ENCODE results near the gene WDR75. TPM values are rescaled to one million over a fixed set of nuclear protein-coding genes. Genes with fewer than 3 reads are reported as not detected.
A peak's percentile ranks its signal among the peaks of the same experiment; 100 is the strongest.

The WDR75 gene
- total RNA-seq, 1 donor from 2014 or later, result 46.8 TPM

DNA sequence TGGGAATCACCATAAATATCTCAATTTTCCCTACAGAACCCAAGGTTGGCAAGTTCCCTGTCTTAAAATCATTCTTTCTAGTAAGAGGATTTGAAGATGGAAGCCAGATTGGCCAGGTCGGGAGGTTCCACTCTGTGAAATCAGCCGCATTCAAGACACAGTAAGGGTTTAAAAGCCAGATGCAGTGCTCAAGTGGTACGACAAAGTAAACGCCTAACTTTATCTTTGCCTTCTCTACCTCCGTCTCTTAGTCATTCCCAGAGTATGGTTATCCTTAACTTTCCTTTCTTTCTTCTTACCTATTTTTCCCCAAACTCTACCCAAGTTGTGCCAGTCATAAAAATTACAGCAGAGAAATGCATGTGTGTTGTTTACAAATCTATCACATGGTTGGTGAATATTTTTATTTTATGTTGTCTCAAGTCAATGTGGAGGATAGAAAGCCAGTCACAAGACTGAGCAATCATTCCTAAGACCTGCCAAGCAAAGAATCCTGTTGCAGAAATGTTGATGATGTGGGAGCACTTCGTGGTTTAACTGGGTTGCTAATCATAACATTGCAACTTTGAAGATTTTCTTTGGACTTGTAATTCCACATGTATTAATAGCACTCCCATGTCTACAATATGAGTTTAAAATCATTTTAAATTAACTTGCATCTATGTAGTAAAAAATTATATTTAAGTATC, 76.7 kb downstream of the WDR75 start:
- peak; percentile 4 for DNase-seq (ENCODE audit: low read depth)
- Histone ChIP-seq H3K4me3 (ENCODE audit: low read depth, low read length) (no peak overlapping the region), H3K27me3 (ENCODE audit: control insufficient read depth, insufficient read depth, low read length) (no peaks in the 10 kb centered on the region), H3K36me3 (ENCODE audit: control insufficient read depth, insufficient read depth, low read length) (no peaks in the 10 kb centered on the region)
- TF ChIP-seq, protein P1, sequence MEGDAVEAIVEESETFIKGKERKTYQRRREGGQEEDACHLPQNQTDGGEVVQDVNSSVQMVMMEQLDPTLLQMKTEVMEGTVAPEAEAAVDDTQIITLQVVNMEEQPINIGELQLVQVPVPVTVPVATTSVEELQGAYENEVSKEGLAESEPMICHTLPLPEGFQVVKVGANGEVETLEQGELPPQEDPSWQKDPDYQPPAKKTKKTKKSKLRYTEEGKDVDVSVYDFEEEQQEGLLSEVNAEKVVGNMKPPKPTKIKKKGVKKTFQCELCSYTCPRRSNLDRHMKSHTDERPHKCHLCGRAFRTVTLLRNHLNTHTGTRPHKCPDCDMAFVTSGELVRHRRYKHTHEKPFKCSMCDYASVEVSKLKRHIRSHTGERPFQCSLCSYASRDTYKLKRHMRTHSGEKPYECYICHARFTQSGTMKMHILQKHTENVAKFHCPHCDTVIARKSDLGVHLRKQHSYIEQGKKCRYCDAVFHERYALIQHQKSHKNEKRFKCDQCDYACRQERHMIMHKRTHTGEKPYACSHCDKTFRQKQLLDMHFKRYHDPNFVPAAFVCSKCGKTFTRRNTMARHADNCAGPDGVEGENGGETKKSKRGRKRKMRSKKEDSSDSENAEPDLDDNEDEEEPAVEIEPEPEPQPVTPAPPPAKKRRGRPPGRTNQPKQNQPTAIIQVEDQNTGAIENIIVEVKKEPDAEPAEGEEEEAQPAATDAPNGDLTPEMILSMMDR (IDR thresholded peaks at IDR 0.05; ENCODE audit: insufficient read depth, low read length, poor library complexity, severe bottlenecking), result no peak

DNA sequence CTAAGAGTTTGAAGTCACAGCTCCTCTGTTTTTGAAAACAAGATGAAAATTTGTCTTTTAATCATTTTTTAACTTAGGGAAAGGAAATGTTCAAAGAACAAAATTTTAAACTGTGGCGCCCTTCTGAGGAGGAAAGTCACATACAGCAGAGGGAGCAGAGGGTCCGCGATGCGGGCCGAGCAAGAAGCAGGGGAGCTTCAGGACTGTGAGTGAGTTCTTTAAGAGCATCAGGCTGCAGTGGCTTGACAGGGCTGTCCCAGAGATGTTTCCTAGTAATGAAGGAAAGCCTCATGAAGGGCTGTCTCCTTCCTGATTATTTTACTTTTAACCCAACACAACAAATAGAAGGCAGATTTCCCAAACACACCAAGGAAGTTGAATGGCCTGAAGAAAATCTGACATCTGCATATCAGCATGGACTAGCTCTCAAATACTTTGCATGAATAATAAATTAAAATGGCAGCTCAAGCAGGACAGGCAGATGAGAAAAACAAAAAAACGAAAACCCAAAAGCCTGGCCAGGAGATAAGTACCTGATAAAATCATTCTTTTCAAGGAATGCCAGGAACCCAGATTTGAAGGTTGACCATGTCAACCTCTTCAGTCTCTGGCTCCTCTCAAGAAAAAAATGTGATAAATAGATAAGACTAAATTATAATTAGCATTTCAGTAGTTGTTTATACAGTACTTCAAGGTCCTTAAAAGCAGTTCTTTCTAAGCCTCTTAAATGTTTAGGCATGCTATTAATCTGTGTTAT, 78.5 kb downstream of the WDR75 start:
- TF ChIP-seq, protein P1 (IDR thresholded peaks at IDR 0.05; ENCODE audit: insufficient read depth, low read length, poor library complexity, severe bottlenecking), result no peak
- no peak for DNase-seq (ENCODE audit: low read depth)
- H3K27me3 ChIP-seq (ENCODE audit: control insufficient read depth, insufficient read depth, low read length), result no peaks in the 10 kb centered on the region
- no peaks in the 10 kb centered on the region for H3K36me3 ChIP-seq (ENCODE audit: control insufficient read depth, insufficient read depth, low read length)
- no peak overlapping the region for H3K4me3 ChIP-seq (ENCODE audit: low read depth, low read length)

DNA sequence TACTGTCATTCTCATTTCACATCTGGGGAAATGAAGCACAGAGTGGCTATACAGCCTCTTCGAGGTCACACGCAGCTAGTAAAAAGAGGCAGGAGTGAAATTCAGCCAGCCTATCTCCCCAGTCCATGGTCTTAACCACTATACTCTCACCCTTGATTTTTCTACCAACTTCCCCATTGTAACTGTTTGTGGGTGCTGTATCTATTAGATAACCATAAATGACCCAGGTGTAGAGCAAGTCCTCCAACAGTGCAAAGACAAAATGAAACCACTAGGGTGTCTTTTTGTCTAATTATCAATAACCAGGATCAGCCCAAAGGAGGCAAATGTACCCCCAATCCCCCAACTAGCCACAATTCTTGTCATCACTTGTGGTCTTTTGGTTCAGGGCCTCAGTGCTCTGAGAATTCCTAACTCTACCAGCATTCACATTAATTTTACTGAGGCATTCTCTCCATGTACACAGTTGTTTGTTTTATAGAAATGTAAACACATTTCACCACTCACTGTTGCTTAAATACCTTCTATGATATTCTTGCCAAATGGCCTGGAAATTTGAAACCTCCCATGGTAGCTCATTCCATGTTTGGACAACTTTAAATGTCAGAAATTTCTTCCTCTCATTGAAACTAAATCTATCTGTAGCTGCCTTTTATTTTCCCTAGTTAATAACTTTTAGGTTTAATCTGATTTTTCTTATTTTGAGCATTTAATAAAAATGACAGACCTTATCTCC, 80.6 kb downstream of the WDR75 start:
- no peak for DNase-seq (ENCODE audit: low read depth)
- Histone ChIP-seq H3K36me3 (ENCODE audit: control insufficient read depth, insufficient read depth, low read length) (no peaks in the 10 kb centered on the region), H3K4me3 (ENCODE audit: low read depth, low read length) (no peak overlapping the region), H3K27me3 (ENCODE audit: control insufficient read depth, insufficient read depth, low read length) (no peaks in the 10 kb centered on the region)
- TF ChIP-seq, protein P1 (IDR thresholded peaks at IDR 0.05; ENCODE audit: insufficient read depth, low read length, poor library complexity, severe bottlenecking), result no peak

DNA sequence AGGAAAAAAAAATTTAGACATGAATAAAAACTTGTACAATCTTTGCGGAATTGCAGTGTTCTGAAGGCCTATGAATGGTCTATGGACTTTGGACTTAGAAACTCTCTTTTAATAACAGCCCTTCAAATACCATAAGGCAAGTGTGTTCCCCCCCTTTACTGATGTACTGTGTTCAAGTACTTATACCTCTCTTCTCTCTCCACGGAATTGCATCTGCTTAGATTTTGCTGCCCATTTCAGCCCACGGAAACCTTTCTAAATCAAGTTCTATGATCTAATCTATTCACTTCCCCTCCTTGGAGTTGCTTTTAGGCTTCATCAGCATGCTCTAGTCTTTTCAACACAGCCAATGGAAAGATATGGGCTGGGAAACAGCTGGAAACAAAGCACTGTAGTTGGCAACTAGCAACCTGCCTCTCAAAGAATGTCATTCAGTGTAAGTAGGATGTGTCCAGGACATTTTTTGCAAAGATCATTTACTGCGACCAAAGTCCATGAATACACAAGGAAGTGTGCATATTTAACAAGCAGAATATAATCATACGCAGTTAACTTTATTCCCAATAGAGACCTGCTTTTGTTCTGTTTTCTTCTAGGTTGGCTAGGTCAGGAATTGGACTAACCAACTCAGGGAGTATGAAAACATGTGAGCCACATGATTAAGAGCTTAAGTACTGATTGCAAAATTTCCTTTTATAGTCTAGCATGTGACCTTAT, 81.3 kb downstream of the WDR75 start:
- TF ChIP-seq, protein P1 (IDR thresholded peaks at IDR 0.05; ENCODE audit: insufficient read depth, low read length, poor library complexity, severe bottlenecking), result no peak
- Histone ChIP-seq H3K36me3 (ENCODE audit: control insufficient read depth, insufficient read depth, low read length) (no peaks in the 10 kb centered on the region), H3K4me3 (ENCODE audit: low read depth, low read length) (no peak overlapping the region), H3K27me3 (ENCODE audit: control insufficient read depth, insufficient read depth, low read length) (no peaks in the 10 kb centered on the region)
- DNase-seq (ENCODE audit: low read depth), result no peak

DNA sequence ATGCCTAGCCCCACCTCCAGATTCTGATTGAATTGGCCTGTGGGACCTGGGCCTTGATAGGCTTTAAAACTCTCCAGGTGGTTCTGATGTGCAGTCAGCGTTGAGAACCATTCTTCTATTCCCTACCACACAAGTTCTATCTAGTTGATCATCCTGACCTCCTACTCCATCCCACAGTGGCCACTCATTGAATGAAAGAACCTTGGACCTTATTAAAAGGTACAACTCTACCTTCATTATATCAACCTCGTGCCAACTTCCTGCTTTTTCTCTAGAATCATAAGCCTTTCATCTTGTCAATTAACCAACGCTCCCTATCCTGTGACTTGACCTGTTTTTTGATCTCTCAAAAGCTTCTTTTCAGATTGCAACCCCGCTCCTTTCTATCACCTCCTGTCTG, 83.5 kb downstream of the WDR75 start:
- Histone ChIP-seq H3K27me3 (ENCODE audit: control insufficient read depth, insufficient read depth, low read length) (no peaks in the 10 kb centered on the region), H3K4me3 (ENCODE audit: low read depth, low read length) (no peak overlapping the region), H3K36me3 (ENCODE audit: control insufficient read depth, insufficient read depth, low read length) (no peaks in the 10 kb centered on the region)
- TF ChIP-seq, protein P1 (IDR thresholded peaks at IDR 0.05; ENCODE audit: insufficient read depth, low read length, poor library complexity, severe bottlenecking), result no peak
- DNase-seq (ENCODE audit: low read depth), result no peak

Other genes starting within 250 kb of the WDR75 start
- 7.5 and 8.3 TPM in 2 replicates for gene SLC40A1, start 139.3 kb downstream of the WDR75 start, total RNA-seq
- 34.6 and 39.9 TPM in 2 replicates for gene ASNSD1, start 220.0 kb downstream of the WDR75 start, total RNA-seq
- gene ANKAR, start 233.2 kb downstream of the WDR75 start, total RNA-seq, result 3.3 and 3.8 TPM in 2 replicates

Data from kidney epithelial cell (primary cell).